Measurements from ENCODE around the gene ISG15.
"Not testable (repeated sequence)": the region's sequence is repeated elsewhere in the genome, so short reads cannot be mapped to it uniquely, and the experiment has no call there.

ISG15 gene

DNA sequence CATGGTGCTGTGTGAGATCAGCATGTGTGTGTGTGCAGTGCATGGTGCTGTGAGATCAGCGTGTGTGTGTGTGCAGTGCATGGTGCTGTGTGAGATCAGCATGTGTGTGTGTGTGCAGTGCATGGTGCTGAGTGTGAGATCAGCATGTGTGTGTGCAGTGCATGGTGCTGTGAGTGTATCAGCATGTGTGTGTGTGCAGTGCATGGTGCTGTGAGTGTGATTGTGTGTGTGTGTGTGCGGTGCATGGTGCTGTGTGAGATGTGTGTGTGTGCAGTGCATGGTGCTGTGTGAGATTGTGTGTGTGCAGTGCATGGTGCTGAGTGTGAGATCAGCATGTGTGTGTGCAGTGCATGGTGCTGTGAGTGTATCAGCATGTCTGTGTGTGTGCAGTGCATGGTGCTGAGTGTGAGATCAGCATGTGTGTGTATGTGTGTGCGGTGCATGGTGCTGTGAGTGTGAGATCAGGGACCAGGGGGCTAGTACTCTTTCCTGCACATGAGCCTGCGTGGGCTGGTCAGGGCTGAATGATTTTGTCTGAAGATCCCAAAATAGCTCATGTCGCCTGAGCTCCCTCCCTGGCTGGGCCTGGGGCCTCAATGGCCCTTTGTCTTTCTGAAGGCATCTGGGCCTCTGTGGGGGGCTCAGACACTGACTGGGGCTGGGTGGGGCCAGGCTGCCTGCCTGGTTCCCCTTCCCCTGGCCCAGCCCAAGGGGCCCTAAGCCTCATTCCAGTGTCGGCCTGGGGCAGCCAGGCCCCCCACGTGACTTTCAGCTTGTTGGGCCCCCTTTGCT lies 17.8 kb downstream of the ISG15 start:
- not testable (repeated sequence) for DNase-seq

DNA sequence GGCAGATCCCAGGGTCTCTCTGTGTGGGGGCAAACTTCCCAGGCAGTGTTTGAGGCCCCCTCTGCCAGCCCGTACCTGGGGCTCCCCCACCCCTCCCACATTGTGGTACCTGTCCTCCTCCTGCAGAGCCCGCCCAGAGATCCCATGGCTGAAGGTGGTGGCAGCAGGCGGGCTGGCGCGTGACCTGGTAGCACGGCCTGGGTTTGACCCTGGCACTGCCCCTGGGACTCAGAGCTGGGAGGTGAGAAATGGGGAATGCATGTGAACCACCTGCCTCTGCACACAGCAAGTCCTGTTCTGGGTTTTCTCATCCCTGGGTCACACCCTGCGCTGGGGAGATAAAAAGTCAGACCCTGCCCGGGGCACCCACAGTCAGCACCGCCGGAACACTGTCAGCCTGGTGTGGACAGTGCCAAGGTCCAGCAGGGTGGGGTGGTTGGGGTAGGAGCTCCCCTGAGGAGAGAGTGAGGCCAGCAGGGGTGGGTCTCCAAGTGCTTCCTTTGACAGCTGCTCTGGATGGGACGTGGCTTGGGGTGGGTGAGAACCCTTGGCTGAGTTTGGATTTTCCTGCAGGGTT lies 18.4 kb downstream of the ISG15 start:
- DNase-seq, result no peak

DNA sequence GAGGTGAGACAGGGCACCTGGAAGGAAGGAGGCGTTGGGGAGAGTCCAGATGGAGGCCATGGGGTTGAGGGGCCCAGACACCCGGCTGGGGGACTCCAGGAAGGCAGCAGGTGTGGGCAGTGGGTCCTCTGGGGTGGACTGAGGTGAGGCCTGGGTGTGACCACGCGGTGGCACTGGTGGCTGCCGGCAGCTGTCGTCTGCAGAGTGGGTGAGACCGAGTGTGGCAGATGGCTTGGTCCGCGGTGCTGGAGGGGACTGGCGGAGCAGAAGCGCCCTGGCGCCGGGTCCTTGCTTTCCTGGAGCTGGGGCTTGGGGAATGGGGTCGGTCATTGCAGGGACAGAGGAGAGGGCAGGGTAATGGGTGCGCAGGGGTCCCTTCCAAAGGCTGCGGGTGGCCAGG lies 19.1 kb downstream of the ISG15 start:
- DNase-seq, result no peak

DNA sequence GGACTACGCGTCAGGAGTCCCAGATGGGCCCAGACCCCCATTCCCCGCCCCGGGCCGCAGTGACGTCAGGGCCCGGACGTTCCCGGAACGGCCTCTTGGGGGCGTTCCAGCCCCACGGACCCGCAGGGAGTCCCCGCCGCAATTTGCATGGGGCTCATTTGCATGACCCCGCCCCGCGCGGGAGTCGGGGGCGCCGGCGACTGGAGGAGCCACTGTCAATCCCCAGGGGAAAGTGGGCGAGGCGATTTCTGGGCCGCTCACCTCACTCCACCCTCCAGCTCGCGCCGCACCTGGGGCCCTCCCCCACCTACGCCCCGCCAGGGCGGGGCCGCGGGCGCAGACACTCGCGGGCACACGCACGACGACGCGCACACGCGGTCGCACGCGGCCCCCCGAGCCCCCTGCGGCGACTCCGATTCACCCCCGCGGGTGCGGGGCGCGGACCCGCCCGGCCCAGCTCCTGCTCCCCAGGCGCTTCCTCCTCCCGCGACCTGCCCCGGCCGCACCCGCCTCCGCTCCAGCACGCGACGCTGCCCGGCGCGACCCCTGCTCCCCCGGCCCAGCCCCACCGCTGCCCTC lies 19.8 kb downstream of the ISG15 start:
- peak; percentile 72 for DNase-seq

DNA sequence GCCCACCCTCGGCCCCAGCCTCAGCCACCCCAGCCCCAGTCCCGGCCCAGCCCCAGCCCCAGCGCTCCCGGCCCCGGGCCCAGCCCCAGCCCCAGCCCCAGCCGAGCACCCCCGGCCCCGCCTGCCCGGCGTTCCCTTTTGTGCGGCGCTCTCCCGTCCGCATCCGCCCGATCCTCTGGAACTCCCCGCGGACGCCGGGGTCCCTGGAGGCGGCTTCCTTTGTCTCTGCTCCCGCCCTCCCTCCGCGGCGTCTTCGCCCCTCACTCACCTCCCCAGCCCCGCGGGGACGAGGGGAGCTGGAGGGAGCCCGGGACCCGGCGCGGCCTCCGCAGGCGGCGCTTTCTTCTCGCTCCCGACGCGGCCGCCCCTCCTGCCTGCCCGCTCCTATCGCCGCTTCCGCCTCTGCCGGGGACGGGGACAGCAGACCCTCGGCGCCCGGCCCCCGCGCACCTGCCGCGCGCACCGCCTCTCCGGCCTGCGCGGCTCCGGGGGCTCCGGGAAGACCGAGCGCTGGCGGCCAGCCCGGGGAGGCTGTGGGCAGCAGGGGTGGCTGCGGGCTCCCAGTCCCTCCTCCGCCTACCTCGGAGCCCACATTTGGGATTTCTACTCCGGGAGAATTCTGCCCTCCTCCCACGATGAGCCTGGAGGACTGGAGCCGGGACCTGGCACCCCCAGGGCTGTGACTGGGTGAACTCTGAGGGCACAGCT lies 20.6 kb downstream of the ISG15 start:
- no peak for DNase-seq

DNA sequence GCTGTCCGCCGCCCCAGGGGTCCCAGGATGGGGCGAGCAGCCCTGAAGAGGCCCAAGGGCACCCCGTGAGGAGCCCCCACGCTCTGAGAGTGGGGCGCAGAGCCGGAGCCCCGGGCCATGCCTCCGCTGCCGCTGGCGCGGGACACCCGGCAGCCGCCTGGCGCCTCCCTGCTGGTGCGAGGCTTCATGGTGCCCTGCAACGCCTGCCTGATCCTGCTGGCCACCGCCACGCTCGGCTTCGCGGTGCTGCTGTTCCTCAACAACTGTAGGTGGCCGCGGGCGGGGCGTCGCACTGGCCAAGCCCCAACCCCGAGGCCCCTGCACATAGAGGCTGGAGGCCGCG lies 21.1 kb downstream of the ISG15 start:
- DNase-seq, result no peak

DNA sequence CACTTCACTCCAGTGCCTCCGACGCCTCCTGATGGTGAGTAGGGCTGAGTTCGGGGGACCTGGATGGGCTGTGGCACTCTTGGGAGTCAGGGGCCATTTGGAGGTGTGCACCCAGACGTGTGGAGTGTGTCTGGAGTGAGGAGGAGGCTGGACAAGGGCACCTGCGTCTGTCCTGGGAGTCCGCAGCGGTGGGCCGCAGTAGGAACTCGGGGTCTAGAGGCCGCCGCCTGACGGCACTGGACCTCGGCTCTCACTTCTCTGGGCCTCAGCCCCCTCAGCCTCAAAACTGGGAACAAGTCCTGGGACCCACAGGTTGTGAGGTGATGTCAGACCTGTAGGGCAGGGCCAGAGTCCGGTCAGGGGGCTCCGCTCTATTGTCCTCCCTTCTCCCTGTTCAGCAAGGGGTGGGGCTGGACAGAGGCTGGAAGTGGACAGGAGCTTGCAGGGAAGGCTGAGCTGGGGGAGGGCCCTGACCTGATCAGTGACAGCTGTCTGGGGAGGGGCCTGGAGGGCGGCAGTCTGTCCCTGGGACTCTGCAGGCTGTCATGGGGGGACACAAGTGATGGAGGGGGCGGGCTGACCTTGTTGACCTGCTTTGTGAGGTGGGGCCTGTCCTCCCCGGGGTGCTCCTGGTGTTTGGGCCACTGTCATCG lies 22.1 kb downstream of the ISG15 start:
- DNase-seq, result no peak

DNA sequence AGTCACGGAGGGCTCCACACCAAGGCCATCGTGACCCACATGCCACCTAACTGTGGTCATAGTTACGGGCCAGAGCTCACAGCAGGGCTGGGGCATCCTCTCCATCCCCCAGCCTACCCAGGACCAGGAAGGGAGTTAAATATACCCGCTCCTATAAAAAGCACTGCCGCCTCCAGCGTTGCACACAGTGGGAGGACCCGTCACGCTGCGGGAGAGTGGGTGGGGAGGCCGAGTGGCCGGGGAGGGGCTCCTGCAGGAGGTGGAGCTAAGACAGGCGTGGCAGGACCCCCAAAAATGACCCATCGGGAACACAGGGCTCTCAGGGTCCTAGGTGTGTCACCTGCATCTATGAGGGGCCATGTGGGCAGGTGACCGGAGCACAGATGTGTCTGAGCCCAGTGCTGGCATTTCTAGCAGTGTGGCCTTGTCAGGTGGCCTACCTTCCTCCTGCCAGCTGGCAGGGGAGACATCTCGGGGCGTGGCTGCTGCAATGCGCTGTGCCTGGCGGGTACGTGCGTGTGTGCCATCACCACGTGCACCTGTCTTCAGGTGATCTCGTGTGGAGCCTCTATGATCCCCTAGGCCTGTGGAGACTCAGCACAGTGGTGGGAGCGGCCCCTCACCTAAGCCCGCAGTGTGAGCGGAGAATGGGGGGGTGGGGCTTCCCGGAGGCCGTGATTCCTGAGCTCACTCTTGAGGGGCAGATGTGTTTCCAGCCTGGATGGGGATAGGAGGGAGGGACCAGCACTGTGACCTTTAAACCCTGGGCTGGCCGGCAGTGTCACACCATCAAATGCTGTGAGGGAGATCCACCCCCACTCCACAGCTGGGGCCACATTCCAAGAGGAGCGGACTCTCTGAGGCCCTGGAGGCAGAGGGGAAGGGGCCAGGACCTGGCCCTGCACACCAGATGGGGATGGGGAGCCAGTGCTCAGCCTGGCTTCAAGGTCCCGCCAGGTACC lies 24.4 kb downstream of the ISG15 start:
- DNase-seq, result no peak

DNA sequence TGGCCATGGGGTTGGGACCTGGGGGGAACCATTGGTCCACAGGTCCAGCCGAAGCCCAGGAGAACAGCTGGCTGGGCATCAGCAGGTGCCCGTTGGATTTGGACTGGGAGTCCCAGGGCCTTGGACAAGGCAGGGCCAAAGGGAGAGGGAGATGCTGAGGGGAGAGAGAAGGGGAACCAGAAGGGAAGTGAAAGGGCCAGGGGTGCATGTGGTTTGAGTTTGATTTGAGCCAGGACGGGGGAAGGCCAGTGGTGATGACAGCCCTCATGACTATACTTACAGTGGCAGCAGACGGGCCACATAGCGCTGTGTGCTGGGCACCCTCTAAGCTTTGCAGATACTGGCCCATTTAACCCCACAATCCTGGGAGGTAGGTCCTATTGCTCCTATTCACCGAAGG lies 25.4 kb downstream of the ISG15 start:
- DNase-seq, result no peak

DNA sequence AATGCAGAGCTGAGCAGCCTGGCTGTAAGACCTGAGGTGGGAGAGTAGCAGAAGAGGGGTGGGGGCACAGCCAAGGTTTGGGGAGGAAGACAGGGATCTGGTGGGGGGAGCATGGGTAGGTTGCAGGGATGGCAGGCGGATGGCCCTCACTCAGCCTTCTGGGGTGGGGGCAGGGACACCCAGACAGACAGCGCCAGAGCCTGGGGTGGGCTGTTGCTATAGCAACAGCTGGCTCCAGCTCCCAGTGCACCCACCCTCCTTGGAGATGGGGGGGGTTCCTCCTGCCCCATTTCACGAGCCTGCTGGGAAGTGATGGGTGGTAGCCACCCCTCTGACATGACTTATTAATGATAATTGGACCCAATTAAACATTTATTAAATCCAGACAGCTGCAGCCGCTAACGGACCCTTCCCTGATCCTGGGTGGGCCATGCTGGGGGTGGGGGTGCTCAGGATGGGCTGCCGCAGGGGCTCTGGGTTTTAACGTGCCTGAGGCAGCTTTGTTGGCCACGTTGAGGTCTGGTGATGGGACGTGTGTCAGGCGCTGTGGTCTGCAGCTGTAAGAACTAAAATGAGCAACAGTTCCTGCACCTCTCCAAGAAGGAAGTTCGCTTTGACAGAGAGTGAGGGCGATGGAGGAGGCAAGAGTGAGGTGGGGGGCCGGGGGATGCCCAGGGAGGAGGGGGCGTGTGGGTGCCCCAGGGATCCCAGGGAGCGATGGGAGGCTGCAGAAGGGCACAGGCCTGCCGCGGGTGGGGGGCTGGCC lies 26.0 kb downstream of the ISG15 start:
- no peak for DNase-seq

DNA sequence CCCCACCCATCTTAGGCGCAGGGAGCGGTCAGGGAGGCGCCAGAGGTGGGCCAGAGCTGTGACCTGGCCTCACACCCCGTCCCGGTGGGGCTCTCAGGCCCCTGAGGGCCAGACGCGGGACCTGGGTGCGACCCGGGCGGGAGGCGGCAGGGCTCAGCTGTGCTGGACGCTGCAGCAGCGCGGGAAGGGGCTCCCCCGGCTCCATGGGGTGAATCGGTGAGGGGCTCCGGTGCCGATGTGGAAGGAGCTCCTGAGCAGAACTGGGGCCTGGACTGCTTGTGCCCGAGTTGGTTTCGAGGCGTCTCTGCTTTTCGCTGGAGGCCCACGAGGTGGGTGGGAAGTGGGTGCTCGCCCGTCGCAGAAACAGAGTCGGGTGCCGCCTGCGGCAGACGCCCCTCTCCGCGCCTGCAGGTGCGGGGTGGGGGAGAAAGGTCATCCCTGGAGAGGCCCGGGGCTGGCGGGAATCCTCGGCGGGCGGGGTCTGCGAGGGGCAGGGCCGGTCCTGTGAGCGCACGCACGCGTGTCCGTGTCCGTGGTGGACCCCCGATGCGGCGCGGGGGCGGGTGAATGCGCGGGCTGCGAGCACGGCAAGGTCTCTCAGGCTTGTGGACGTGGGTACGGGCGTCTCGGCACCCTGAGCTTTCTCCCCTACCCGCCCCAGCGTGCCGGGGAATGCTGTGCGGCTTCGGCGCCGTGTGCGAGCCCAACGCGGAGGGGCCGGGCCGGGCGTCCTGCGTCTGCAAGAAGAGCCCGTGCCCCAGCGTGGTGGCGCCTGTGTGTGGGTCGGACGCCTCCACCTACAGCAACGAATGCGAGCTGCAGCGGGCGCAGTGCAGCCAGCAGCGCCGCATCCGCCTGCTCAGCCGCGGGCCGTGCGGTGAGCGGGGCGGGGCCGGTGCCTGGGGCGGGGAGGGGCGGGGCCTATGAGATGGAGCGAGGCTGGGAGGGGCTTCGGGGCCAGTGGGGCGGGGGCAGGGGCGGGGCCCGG lies 27.0 kb downstream of the ISG15 start:
- DNase-seq, result peak; percentile 16

DNA sequence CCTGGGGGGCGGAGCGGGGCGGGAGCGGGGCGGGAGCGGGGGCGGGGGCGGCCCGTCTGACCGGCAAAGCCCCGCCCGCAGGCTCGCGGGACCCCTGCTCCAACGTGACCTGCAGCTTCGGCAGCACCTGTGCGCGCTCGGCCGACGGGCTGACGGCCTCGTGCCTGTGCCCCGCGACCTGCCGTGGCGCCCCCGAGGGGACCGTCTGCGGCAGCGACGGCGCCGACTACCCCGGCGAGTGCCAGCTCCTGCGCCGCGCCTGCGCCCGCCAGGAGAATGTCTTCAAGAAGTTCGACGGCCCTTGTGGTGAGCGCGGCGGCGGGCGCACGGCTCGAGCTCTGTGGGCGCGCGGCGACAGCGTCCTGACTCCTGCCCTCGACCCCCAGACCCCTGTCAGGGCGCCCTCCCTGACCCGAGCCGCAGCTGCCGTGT lies 27.8 kb downstream of the ISG15 start:
- DNase-seq, result no peak

DNA sequence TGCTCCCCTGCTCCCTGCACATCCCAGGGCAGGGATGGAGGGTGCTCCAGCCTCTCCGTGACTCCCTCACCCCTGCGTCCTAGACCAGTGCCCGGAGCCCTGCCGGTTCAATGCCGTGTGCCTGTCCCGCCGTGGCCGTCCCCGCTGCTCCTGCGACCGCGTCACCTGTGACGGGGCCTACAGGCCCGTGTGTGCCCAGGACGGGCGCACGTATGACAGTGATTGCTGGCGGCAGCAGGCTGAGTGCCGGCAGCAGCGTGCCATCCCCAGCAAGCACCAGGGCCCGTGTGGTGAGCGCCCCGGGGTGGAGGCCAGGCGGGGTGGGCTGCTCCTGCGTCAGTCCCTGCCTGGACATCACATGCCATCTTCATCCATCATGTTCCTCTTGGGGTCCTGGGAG lies 28.6 kb downstream of the ISG15 start:
- DNase-seq, result no peak

DNA sequence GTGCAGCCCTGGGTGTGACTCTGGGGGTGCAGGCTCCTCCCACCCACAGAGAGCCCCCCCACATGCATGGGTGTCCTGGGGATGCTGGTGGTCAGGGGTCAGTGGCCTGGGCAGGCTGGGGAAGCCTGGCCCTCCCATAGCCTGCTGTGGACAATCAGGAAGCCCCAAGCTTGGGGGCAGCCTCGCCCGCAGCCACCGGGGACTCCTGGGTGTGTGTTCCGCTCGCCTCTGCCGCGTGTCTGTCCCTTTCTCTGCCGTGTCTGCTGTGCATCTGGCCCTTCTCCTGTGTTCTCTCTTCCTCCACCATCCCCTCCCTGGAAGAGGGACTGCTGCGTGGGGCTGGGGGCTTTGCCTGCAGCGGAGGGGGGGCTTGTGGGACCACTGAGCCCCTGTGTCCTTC lies 29.5 kb downstream of the ISG15 start:
- DNase-seq, result no peak

DNA sequence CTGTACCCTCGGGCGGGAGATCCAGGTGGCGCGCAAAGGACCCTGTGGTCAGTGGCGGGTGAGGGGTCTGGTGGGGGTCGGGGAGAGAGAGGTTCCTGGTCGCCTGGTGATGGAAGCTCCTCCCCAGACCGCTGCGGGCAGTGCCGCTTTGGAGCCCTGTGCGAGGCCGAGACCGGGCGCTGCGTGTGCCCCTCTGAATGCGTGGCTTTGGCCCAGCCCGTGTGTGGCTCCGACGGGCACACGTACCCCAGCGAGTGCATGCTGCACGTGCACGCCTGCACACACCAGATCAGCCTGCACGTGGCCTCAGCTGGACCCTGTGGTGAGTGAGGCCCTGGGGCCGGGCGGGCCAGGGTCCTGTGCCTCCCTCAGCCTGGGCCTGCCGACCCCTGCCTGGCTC lies 30.1 kb downstream of the ISG15 start:
- DNase-seq, result no peak

DNA sequence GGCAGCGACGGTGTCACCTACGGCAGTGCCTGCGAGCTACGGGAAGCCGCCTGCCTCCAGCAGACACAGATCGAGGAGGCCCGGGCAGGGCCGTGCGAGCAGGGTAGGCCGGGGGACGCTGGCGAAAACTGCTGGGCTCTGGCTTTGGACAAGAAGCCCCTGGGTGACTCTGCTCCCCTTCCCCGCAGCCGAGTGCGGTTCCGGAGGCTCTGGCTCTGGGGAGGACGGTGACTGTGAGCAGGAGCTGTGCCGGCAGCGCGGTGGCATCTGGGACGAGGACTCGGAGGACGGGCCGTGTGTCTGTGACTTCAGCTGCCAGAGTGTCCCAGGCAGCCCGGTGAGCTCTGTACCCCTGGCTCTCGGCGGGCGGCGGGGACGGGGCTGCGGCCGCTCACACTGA lies 30.6 kb downstream of the ISG15 start:
- DNase-seq, result no peak

DNA sequence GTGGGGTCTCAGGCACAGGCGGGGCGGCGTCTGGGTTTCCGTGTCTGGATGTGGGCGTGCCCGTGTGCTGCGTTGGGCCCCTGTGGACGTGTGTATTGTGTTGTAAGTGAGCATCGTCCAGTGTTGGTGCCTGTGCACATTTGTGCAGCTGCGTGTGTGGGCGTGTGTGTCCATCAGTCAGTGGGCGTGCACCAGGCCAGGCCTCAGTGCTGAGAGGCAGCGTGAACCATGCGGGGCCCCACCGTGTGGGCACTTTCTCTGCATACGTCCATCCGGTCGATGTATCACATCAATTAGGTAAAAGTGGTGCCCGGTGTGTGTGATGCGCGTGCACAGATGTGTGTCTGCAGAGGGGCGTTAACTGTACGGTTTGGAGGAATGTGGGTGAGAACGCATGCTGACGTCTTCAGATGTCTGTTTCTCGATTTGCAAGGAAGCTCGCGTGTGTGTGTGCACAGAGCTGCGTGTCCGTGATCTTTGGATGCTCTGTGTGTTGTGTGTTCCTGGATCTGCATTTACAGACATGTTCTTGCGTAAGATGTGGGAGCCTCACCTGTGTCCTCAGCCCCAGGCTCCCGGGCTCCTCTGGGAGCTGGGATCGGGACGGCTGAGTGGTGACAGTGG lies 31.3 kb downstream of the ISG15 start:
- no peak for DNase-seq

DNA sequence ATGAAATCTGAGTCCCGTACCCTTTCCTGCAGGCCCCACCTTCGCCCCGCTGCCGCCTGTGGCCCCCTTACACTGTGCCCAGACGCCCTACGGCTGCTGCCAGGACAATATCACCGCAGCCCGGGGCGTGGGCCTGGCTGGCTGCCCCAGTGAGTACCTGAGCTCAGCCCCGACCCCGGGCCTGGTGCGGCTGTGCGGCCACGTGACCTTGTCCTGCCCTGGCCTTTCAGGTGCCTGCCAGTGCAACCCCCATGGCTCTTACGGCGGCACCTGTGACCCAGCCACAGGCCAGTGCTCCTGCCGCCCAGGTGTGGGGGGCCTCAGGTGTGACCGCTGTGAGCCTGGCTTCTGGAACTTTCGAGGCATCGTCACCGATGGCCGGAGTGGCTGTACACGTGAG lies 31.8 kb downstream of the ISG15 start:
- DNase-seq, result no peak

DNA sequence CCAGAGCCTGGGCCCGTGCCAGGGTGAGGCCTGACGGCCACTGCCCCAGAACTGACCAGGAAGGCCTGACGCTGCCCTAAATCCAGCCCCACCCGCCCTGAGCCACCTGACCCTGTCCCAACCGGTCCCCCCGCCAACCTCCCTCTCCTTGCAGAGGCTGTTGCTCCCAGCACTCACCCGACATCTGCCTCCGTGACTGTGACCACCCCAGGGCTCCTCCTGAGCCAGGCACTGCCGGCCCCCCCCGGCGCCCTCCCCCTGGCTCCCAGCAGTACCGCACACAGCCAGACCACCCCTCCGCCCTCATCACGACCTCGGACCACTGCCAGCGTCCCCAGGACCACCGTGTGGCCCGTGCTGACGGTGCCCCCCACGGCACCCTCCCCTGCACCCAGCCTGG lies 32.9 kb downstream of the ISG15 start:
- DNase-seq, result no peak

DNA sequence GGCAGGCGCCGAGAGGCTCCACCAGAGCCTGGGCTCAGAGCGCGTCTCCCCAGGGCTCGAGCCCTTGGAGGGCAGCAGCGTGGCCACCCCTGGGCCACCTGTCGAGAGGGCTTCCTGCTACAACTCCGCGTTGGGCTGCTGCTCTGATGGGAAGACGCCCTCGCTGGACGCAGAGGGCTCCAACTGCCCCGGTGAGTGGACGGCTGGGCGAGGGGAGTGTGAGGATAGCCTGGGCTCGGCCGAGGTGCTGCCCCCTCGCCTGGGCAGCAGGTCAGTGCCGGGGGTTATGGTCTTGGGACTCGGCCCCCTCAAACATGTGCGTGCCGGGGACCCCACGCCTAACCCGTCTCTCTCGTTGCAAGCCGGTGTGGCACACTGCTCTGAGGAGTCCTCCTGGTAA lies 33.5 kb downstream of the ISG15 start:
- DNase-seq, result no peak

Measured in NCI-H748 treated with DMSO at 0.1 percent for 48 hours (cell line).